GM19238 (cell line): ENCODE results near the gene SLC6A17.

Source experiments
- DNase-seq: peaks from one replicate; pipeline ENCODE4 v3.0.0; 2011; ENCODE audit warnings: low spot score; ENCODE audit not compliant: insufficient read length

The SLC6A17 gene

DNA sequence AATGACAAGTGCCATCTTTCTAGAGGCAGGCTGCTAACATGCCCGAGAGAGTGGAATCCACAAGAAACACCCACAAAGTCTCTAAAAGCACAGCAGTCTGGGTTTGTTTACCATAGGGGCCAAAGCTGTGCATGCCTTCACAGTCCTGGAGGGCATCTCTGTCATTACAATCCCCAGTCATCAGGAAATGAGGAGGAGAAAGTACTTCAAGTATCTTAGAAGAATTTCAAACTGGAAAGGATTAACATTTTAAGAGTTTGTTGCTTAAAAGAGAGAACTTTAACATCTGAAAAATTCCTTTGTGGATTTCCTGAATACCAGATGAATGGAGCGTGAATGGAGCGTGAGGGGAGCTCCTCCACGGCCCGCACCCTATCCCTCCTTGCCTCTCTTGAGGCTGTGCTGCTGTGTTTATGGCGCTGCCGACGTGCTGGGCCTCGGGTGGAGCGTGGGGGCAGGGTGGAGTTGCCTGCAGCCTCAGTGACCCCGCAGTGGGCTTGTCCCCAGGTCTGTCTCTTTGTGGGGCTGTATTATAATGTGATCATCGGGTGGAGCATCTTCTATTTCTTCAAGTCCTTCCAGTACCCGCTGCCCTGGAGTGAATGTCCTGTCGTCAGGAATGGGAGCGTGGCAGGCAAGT, 23.3 kb downstream of the SLC6A17 start:
- DNase-seq = no peak

GRCh38 chr1:110174961-110175360, 24.7 kb downstream of the SLC6A17 start:
- no peak for DNase-seq

DNA sequence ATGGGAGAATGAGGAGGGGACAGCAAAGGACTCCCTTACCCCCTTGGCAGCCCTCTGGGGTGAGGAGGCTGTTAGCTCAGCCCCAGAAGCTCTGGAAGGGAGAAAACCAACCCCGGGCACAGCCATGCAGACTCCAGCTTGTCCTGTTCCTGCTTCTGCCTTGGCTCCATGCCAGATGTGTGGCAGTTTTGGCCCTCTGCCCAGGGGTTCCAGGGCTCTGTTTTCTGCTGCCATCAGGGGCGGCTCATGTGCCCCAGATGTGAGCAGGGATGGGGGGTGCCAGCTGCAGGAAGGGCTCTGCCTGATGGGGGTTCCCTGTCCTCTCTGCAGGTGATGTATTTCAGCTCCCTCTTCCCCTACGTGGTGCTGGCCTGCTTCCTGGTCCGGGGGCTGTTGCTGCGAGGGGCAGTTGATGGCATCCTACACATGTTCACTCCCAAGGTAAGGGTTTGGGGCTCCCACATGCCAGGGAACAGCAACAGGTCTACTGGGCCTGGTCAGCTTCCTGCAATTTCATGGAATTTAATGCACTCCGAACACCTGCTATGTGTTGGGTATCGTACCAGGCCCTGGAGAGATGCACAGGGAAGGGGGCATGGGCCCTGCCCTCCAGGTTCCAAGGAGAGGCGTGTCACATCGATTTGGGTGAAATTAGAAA, 26.1 kb downstream of the SLC6A17 start:
- DNase-seq = no peak

DNA sequence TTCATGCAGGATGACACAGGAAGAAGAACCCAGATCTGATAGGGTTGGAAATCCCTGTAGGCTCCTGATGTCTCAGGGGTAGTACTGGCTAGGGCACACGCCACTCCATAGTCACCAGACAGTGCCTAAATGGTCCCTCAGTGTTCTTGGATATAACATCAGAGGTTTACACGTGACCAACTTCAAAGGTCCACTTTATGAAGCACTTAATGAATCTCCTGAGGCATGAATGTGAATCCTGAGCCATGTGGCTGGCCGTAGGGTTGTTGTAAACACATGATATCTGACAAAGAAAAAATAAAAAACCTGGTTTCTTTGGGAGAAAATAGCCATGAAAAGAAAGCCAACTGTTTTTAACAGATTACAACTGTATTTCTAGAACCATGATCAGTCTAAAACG, 27.5 kb downstream of the SLC6A17 start:
- no peak for DNase-seq

- no peak for DNase-seq
Measured at GRCh38 chr1:110183642-110184167, 33.4 kb downstream of the SLC6A17 start.

DNA sequence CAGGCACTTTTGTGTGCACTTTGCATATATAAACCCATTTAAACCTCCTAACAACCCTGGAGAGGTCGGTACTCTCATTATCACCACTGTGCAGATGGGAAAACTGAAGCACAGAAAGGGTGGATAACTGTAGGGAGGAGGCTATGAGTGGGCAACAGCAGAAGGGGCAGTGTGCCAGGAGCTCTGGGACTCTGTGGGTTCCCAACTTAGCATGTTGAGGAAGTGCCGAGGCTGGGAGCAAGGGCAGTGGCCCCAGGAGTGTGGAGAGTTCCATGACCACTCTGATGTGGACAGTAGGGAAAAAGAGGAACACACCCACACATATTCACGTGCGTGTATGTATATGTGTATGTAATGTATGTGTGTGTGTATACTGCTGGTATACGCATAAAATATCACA, 34.2 kb downstream of the SLC6A17 start:
- no peak for DNase-seq

GRCh38 chr1:110185181-110185580, 34.9 kb downstream of the SLC6A17 start:
- DNase-seq = no peak

DNA sequence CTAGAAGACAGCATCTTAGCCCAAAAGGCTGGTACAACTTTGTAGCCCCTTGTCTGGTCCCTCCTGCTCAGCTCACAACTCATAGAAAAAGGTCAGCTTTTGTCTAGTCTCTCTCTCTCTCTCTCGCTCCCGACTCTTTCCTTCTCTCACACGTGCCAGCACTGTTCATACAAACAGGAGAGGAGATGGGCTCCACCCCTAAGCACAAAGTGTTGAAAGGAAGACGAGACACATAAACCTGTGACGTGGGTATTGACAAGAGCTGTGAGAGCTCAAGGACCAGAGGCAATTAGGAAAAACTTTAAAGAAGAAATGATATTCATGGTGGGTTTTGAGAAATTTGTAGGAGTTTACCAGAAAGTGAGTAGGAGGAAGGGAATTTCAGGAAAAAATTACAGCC, 36.3 kb downstream of the SLC6A17 start:
- DNase-seq = no peak

GRCh38 chr1:110187139-110187890, 37.0 kb downstream of the SLC6A17 start:
- DNase-seq = no peak

DNA sequence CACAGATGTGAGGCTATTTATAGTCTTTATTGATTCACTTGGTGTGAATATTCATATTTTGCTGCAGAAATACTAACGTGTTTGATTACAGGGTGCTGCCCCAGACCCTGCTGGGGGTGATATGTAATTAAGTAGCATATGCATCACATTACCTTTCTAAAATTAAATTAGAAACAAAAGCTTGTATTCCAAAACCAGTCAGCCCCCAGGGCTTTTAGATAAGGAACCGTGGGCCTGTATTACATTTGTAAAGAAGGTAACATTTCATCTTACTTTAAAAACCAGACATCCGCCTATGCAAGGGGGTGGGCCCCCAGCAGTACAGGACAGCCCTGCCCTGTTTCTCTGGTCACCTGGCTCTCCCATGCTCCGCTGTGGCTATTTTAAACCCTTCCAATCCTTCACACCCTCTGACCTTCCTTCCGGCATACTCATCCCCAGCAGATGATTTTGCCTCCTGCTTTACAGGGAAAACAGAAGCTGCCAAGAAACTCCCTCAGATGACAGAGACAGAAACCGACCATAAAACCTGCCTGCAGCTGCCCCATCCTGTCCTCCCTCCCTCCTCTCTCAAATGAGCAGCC, 37.8 kb downstream of the SLC6A17 start:
- DNase-seq = no peak

- DNase-seq = no peak
Measured at GRCh38 chr1:110189181-110189580, 38.9 kb downstream of the SLC6A17 start.

- no peak for DNase-seq
Measured at GRCh38 chr1:110190282-110190929, 40.1 kb downstream of the SLC6A17 start.

DNA sequence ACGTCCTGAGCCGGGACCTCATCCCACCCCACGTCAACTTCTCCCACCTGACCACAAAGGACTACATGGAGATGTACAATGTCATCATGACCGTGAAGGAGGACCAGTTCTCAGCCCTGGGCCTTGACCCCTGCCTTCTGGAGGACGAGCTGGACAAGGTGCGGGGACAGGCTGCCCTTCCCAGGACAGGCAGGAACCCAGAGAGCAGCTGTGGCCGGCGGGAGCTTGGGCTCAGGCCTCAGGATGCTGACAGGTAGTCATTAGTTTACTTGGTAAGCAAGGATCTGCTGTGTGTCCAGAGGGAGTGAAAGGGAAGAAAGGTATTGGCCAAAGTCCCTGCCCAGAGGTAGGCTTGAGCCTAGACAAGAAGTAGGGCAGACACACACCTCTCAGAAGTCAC, 42.2 kb downstream of the SLC6A17 start:
- DNase-seq = no peak

DNA sequence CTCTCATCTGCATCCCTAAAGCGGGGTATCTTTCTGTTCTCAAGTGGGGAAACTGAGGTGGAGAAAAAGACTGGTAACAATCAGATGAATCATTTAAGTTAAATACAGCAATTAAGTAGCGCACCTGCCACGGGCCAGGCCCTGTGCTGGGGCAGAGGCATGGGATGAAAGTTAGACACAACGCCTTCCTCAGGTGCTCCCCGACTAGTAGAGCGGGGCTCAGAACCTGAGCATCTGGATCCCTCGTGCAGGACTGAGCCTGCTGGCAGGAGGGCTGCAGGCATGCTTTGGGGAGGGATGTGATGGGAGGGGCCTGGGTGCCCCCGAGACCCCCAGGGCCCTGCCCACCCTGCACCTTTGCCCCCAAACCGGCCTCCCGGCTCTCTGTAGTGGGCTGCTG, 44.9 kb downstream of the SLC6A17 start:
- DNase-seq = no peak

DNA sequence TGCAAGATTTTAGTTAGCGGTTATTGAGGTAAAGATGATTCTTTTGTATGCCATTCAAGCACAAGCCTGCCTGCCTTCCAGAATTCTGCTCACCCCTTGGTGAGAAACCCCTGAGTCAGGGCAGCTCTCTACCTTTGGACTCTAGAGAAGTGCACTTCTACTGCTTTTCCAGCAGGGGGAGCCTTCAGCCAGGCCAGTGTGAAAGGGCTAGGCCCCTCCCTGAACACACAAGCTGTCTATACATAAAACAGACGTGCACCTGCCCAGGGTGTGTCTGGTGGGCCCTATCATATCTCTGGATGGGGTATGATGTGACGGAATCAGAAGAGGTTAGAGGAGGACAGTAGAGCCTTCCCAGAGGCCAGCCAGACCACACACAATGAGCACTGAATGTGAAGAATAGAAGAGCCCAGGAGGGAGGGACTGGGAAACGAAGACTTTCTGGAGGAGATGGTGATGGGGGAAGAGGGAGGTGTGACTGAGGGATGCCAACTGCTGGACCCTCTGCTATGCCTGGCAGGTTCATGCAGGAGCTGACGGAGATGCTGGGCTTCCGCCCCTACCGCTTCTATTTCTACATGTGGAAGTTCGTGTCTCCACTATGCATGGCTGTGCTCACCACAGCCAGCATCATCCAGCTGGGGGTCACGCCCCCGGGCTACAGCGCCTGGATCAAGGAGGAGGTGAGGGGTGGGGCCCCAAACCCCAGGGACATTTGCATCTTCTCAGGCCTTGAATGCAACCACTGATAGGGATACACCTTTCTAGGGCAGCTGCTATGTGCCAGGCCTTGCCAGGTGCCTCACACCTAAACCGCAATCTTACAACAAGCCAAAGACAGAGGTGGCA, 46.8 kb downstream of the SLC6A17 start:
- peak; percentile 87 for DNase-seq

GRCh38 chr1:110197905-110198629, 47.8 kb downstream of the SLC6A17 start:
- no peak for DNase-seq

- DNase-seq = no peak
Measured at GRCh38 chr1:110198746-110199145, 48.5 kb downstream of the SLC6A17 start.

- DNase-seq = no peak
Measured at GRCh38 chr1:110200190-110200589, 49.9 kb downstream of the SLC6A17 start.

- no peak for DNase-seq
Measured at GRCh38 chr1:110200666-110201065, 50.4 kb downstream of the SLC6A17 start.
